D721Med (cell line): Measurements from ENCODE around the gene CENPC.

Source experiments
- DNase-seq: peaks from one replicate; pipeline ENCODE4 v3.0.0; 2011; ENCODE audit warnings: low spot score; ENCODE audit not compliant: insufficient read length
- FAIRE-seq: peaks from 2 replicates; lab custom pipeline; 2011; peaks lifted over from hg19 to GRCh38; lab: Jason Lieb, UNC
- CTCF ChIP-seq: IDR thresholded peaks from 2 replicates; pipeline ENCODE4 v1.5.1; 2012; ENCODE audit warnings: mild to moderate bottlenecking, control low read depth; ENCODE audit not compliant: insufficient read depth; ENCODE audit errors: missing control alignments

Gene CENPC

GRCh38 chr4:67520141-67520540 lies 25.2 kb downstream of the CENPC start:
- DNase-seq (no peak), FAIRE-seq (no peak)
- TF ChIP-seq CTCF: no peak

GRCh38 chr4:67512501-67512900 lies 32.8 kb downstream of the CENPC start:
- TF ChIP-seq CTCF: no peak
- DNase-seq (no peak), FAIRE-seq (no peak)

GRCh38 chr4:67500373-67500772 lies 44.9 kb downstream of the CENPC start:
- FAIRE-seq (no peak), DNase-seq (no peak)
- TF ChIP-seq CTCF: no peak

GRCh38 chr4:67499799-67500198 lies 45.5 kb downstream of the CENPC start:
- no peak for TF ChIP-seq CTCF
- no peak for DNase-seq
- no peak for FAIRE-seq

GRCh38 chr4:67483868-67484602 lies 61.3 kb downstream of the CENPC start:
- DNase-seq: no peak
- no peak for TF ChIP-seq CTCF
- no peak for FAIRE-seq

GRCh38 chr4:67480810-67481209 lies 64.5 kb downstream of the CENPC start:
- FAIRE-seq (no peak), DNase-seq (no peak)
- TF ChIP-seq CTCF: no peak

GRCh38 chr4:67475155-67475554 lies 70.1 kb downstream of the CENPC start:
- no peak for TF ChIP-seq CTCF
- no peak for FAIRE-seq
- no peak for DNase-seq
